ENCODE results near the gene KIAA1191. TPM values are rescaled to one million over a fixed set of nuclear protein-coding genes. Genes with fewer than 3 reads are reported as not detected.

The KIAA1191 gene
- total RNA-seq, 2 experiments from 2014 or later: 70.0 to 72.0 TPM

Small RNAs within 50 kb of the gene (microRNA-seq; reads per million reads assigned to microRNA genes)
- gene MIR1271: 11.2 reads per million, percentile 16 among the genes with 10 or more reads in this experiment

Other genes with a start within 250 kb of the KIAA1191 start
- 10 to 100 TPM; 31.6 to 33.2 TPM for gene SIMC1, start 123.3 kb downstream of the KIAA1191 start, total RNA-seq
- 10 to 100 TPM; 10.5 to 12.5 TPM for gene ARL10, start 3.7 kb upstream of the KIAA1191 start, total RNA-seq
- 10 to 100 TPM; 27.5 to 30.3 TPM for gene NOP16, start 26.8 kb upstream of the KIAA1191 start, total RNA-seq
- 10 to 100 TPM; 97.6 to 97.7 TPM for gene HIGD2A, start 27.0 kb upstream of the KIAA1191 start, total RNA-seq
- gene CLTB, start 54.8 kb upstream of the KIAA1191 start, total RNA-seq: 10 to 100 TPM; 52.8 to 53.1 TPM
- gene FAF2, start 86.6 kb upstream of the KIAA1191 start, total RNA-seq: 10 to 100 TPM; 32.4 TPM
- 100 to 1,000 TPM; 162 to 166 TPM for gene RNF44, start 175.6 kb upstream of the KIAA1191 start, total RNA-seq
- gene CDHR2, start 187.6 kb upstream of the KIAA1191 start, total RNA-seq: 1 to 10 TPM; 2.4 to 3.8 TPM
- gene GPRIN1, start 248.4 kb upstream of the KIAA1191 start, total RNA-seq: 1 to 10 TPM; 1.5 to 1.6 TPM